CD8-positive, alpha-beta memory T cell (primary cell): ENCODE data around the gene PRKACB. TPM values are rescaled to one million over a fixed set of nuclear protein-coding genes. Genes with fewer than 3 reads are reported as not detected.
A peak's percentile ranks its signal among the peaks of the same experiment; 100 is the strongest.

Experiments used
- CTCF ChIA-PET: fragments of 350-600 bp; sonication (Branson Sonifier 250); formaldehyde crosslinking; loops from one replicate; lab custom pipeline; 2021; ENCODE audit warnings: antibody characterized with exemption; lab: Charles Lee
- POLR2A ChIA-PET: fragments of 350-600 bp; sonication (Branson Sonifier 250); formaldehyde crosslinking; loops from one replicate; lab custom pipeline; 2021; ENCODE audit warnings: antibody characterized with exemption; lab: Charles Lee
- DNase-seq, 5 donors: peaks; one replicate each; pipeline versions ENCODE4 v3.0.0 to v3.0.0-alpha.2; 2020 to 2022; ENCODE audit warnings: mixed read lengths in 1 of 5
- H3K27ac ChIP-seq: one replicate; pipeline ENCODE4 v1.7.0; 2013; ENCODE audit warnings: low read depth, mild to moderate bottlenecking, low read length, moderate library complexity
- H3K27me3 ChIP-seq: 2 replicates; pipeline ENCODE4 v1.7.0; 2013; ENCODE audit warnings: low read length, mild to moderate bottlenecking; ENCODE audit not compliant: insufficient read depth, poor library complexity, severe bottlenecking
- H3K36me3 ChIP-seq: 2 replicates; pipeline ENCODE4 v1.7.0; 2013; ENCODE audit warnings: mild to moderate bottlenecking, low read length, moderate library complexity; ENCODE audit not compliant: insufficient read depth
- H3K4me1 ChIP-seq: 2 replicates; pipeline ENCODE4 v1.7.0; 2013; ENCODE audit warnings: mild to moderate bottlenecking, low read length, moderate library complexity; ENCODE audit not compliant: insufficient read depth
- H3K4me3 ChIP-seq: 2 replicates; pipeline ENCODE4 v1.7.0; 2013; ENCODE audit warnings: mild to moderate bottlenecking, low read length
- H3K9me3 ChIP-seq: 2 replicates; pipeline ENCODE4 v1.7.0; 2013; ENCODE audit warnings: mild to moderate bottlenecking, low read length
- H3K27ac Mint-ChIP-seq, 8 donors: one replicate each; pipeline ENCODE4 v1.8.0; 2020 to 2021; ENCODE audit warnings: mixed read lengths in 8 of 8, mild to moderate bottlenecking in 6 of 8, inconsistent platforms in 3 of 8, moderate library complexity in 3 of 8
- H3K27me3 Mint-ChIP-seq, 2 donors: one replicate each; pipeline ENCODE4 v1.8.0; 2020 to 2021; ENCODE audit warnings: mixed read lengths in 2 of 2, mild to moderate bottlenecking in 1 of 2, moderate library complexity in 1 of 2
- H3K36me3 Mint-ChIP-seq, 3 donors: one replicate each; pipeline ENCODE4 v1.8.0; 2020 to 2021; ENCODE audit warnings: mixed read lengths in 3 of 3, inconsistent platforms in 1 of 3, mild to moderate bottlenecking in 1 of 3
- H3K4me1 Mint-ChIP-seq, 3 donors: one replicate each; pipeline ENCODE4 v1.8.0; 2020 to 2021; ENCODE audit warnings: mixed read lengths in 3 of 3, inconsistent platforms in 1 of 3, mild to moderate bottlenecking in 1 of 3
- H3K4me3 Mint-ChIP-seq, 7 donors: one replicate each; pipeline ENCODE4 v1.8.0; 2020 to 2021; ENCODE audit warnings: mixed read lengths in 7 of 7, mild to moderate bottlenecking in 6 of 7, moderate library complexity in 4 of 7, inconsistent platforms in 2 of 7
- H3K9me3 Mint-ChIP-seq, 5 donors: one replicate each; pipeline ENCODE4 v1.8.0; 2020 to 2022; ENCODE audit warnings: mixed read lengths in 5 of 5, mild to moderate bottlenecking in 3 of 5, moderate library complexity in 2 of 5, inconsistent platforms in 1 of 5
- polyA plus RNA-seq: library from polyadenylated mRNA; unstranded; fragments of 300-500 nt; fragmentation: Illumina TruSeq; gene quantifications from one replicate; pipeline ENCODE4 v1.2.3, GENCODE V29; 2021
- total RNA-seq, 2 experiments: library from RNA; stranded (reverse); gene quantifications; one replicate each; pipeline ENCODE4 v1.2.3, GENCODE V29; 2021

The PRKACB gene
- total and polyA plus RNA-seq, 3 experiments from 2014 or later: 47.7 to 97.5 (median 54.6) TPM

DNA sequence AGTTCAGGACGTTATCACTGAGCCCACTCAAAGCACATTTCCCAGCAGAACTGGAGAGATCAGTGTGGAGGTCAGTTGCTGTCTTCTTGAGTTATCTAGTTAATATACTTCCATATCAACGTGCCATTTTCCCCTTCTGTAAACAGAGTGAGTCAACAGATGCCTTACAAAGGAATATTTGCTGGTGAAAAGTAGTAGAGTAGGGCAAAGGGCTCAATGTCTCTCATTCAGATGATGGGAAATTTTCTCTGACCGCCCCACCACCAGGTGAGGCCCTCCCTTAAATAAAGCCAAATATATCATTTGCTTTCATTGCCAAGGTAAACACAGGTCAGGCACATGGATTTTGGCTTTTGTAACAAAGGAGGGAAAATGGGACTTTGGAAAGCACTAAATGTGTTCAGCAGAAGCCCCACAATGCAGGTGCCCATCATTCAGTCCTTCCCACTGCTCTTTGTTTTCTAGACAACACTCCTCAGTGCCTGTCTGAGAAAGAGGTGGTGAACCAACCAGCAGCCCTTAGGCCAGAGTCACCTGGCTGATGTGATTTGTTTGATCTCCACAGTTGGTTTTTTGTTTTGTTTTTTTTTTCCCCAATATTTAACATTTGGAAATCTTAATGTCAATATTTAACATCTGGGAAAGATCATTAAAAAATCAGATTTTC is 116.9 kb downstream of the PRKACB start:
- Histone ChIP-seq H3K4me3 (no peak overlapping the region), H3K36me3 (no peaks in the 10 kb centered on the region), H3K27me3 (no peaks in the 10 kb centered on the region), H3K9me3 (no peaks in the 10 kb centered on the region), H3K27ac (no peak overlapping the region), H3K4me1 (no peaks in the 10 kb centered on the region)
- peaks cover 0 to 3% (median 0%) of the 10 kb centered on the region in 3 donors for H3K36me3 Mint-ChIP-seq
- H3K9me3 Mint-ChIP-seq: no peaks in the 10 kb centered on the region
- POLR2A ChIA-PET: no interaction called here
- no peaks in the 10 kb centered on the region for H3K27me3 Mint-ChIP-seq
- H3K4me1 Mint-ChIP-seq: no peaks in the 10 kb centered on the region
- DNase-seq: no peak
- no peak overlapping the region for H3K27ac Mint-ChIP-seq
- CTCF ChIA-PET: no interaction called here
- no peak overlapping the region for H3K4me3 Mint-ChIP-seq

DNA sequence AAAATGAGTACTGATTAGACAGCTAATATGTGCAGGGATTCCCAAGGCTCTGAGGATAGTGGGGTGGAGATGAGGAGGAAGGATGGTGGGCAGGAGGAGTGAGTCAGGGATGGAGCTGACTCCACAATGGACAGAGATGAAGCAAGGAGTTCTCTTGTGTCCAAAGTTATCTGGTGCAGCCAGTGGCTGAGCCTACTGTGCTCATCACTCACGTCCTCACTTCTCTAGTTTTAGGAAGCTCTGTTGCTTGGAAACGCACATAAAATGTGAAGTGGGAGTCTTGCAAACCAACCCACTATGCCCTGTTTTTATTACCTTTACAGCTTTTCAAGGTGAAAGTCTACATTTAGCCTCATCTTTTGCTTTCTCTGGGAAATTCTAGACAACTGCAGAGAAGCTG is 120.9 kb downstream of the PRKACB start:
- H3K36me3 Mint-ChIP-seq: no peaks in the 10 kb centered on the region
- peak overlapping the region in 1 of 8 donors; percentile 68 for H3K27ac Mint-ChIP-seq
- H3K4me1 Mint-ChIP-seq: no peaks in the 10 kb centered on the region
- Histone ChIP-seq H3K9me3 (no peaks in the 10 kb centered on the region), H3K27ac (no peak overlapping the region), H3K36me3 (no peaks in the 10 kb centered on the region), H3K4me1 (no peaks in the 10 kb centered on the region), H3K4me3 (no peak overlapping the region), H3K27me3 (peaks cover 3% of the 10 kb centered on the region)
- DNase-seq: no peak
- ChIA-PET CTCF (interaction anchor here (0.6 kb wide), 1 partner anchor 36 kb away, joined by 3 read pairs; no protein-coding TSS in a partner anchor), POLR2A (interaction anchor here (0.7 kb wide), 1 partner anchor 82 kb away, joined by 4 read pairs; no protein-coding TSS in a partner anchor)
- no peaks in the 10 kb centered on the region for H3K27me3 Mint-ChIP-seq
- H3K9me3 Mint-ChIP-seq: no peaks in the 10 kb centered on the region
- H3K4me3 Mint-ChIP-seq: no peak overlapping the region

DNA sequence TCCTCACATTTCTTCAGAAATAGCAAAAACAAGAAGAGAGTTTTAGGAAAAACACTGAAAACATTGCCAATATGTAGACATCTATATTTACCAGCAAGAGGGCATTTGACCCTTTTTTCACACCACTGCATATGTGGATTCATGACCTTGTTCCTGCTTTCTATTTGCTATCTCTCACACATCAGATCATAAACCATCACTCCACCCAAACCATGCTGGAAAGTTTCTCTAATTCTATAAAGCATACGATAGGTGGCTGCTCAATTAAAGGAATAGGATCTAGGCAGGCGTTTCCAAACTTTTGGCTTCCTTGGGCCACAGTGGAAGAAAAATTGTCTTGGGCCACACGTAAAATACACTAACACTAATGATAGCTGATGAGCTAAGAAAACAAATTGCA is 121.8 kb downstream of the PRKACB start:
- no peak overlapping the region for H3K4me3 Mint-ChIP-seq
- H3K9me3 Mint-ChIP-seq: no peaks in the 10 kb centered on the region
- Histone ChIP-seq H3K9me3 (no peaks in the 10 kb centered on the region), H3K4me3 (no peak overlapping the region), H3K27ac (no peak overlapping the region), H3K27me3 (peaks cover 3% of the 10 kb centered on the region), H3K4me1 (no peaks in the 10 kb centered on the region), H3K36me3 (no peaks in the 10 kb centered on the region)
- no peak for DNase-seq
- ChIA-PET CTCF (interaction anchor here (0.7 kb wide), 1 partner anchor 11 kb away, joined by 3 read pairs; no protein-coding TSS in a partner anchor), POLR2A (no interaction called here)
- H3K27me3 Mint-ChIP-seq: no peaks in the 10 kb centered on the region
- no peaks in the 10 kb centered on the region for H3K36me3 Mint-ChIP-seq
- no peak overlapping the region for H3K27ac Mint-ChIP-seq
- H3K4me1 Mint-ChIP-seq: peaks cover 0 to 1% (median under 1%) of the 10 kb centered on the region in 3 donors

DNA sequence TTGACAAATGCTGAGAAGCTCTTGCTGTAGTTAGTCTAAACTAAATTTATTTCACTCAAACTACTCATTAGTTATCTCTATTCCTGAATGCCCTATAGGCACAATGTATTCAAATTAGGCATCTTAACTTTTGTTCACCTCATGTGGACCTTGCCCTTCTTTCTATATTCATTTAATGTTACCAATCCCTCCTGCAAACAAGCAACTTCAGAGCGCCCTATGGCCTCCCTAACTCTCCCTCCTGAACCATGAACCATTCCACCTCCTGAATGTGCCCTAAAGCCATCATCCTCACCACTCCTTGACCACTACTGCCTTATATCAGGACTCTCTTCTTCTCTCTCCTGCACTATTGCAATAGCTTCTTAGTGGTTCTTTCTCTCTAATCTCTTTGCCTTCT is 122.7 kb downstream of the PRKACB start:
- H3K27me3 Mint-ChIP-seq: no peaks in the 10 kb centered on the region
- Histone ChIP-seq H3K27me3 (peaks cover 3% of the 10 kb centered on the region), H3K27ac (no peak overlapping the region), H3K9me3 (no peaks in the 10 kb centered on the region), H3K4me1 (no peaks in the 10 kb centered on the region), H3K36me3 (no peaks in the 10 kb centered on the region), H3K4me3 (no peak overlapping the region)
- ChIA-PET CTCF (interaction anchor here (0.7 kb wide), 1 partner anchor 11 kb away, joined by 3 read pairs; no protein-coding TSS in a partner anchor), POLR2A (no interaction called here)
- no peaks in the 10 kb centered on the region for H3K9me3 Mint-ChIP-seq
- H3K4me3 Mint-ChIP-seq: no peak overlapping the region
- peak overlapping the region in 1 of 8 donors; percentile 72 for H3K27ac Mint-ChIP-seq
- peaks cover 7 to 10% (median 9%) of the 10 kb centered on the region in 3 donors for H3K4me1 Mint-ChIP-seq
- DNase-seq: no peak
- no peaks in the 10 kb centered on the region for H3K36me3 Mint-ChIP-seq

DNA sequence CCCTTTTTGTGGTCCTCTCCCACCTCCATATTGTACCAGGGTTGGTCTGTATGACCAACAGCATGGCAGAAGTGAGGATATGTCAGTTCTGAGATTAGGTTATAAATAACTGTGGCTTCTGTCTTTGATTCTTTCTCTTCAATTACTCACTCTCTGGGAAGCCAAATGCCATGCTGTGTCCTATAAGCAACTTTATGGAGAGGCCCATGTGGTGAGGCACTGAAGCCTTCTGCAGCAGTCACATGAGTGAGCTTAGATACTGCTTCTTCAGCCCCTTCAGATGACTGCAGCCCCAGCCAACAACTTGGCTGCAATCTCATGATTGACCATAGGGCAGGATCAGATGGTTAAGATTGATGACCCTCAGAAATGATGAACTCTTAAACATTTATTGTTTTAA is 123.4 kb downstream of the PRKACB start:
- Histone ChIP-seq H3K4me3 (no peak overlapping the region), H3K9me3 (no peaks in the 10 kb centered on the region), H3K27ac (no peak overlapping the region), H3K36me3 (no peaks in the 10 kb centered on the region), H3K27me3 (peaks cover 3% of the 10 kb centered on the region), H3K4me1 (no peaks in the 10 kb centered on the region)
- Mint-ChIP-seq H3K36me3 (no peaks in the 10 kb centered on the region), H3K9me3 (no peaks in the 10 kb centered on the region), H3K4me1 (peaks cover 7 to 13% (median 10%) of the 10 kb centered on the region in 3 donors), H3K27ac (no peak overlapping the region), H3K4me3 (no peak overlapping the region), H3K27me3 (no peaks in the 10 kb centered on the region)
- CTCF ChIA-PET: no interaction called here
- no peak for DNase-seq
- POLR2A ChIA-PET: no interaction called here

DNA sequence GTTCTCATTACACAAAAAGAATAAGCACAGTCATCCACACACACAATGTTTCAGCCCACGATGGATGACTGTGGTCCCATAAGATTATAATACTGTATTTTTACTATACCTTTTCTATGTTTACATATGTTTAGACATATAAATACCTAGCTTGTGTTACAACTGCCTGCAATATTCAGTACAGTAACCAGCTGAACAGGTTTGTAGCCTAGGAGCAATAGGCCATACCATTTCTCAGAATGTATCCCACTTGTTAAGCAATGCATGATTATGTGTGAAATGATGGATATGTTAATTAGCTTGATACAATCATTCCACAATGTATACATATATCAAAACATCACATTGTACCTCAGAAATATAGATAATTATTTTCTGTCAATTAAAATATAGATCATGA is 124.3 kb downstream of the PRKACB start:
- no peak overlapping the region for H3K27ac ChIP-seq
- no peaks in the 10 kb centered on the region for H3K9me3 ChIP-seq
- H3K9me3 Mint-ChIP-seq: no peaks in the 10 kb centered on the region
- H3K4me3 Mint-ChIP-seq: no peak overlapping the region
- ChIA-PET POLR2A (no interaction called here), CTCF (no interaction called here)
- no peak overlapping the region for H3K4me3 ChIP-seq
- no peak for DNase-seq
- H3K4me1 Mint-ChIP-seq: peaks cover 7 to 13% (median 10%) of the 10 kb centered on the region in 3 donors
- H3K27me3 Mint-ChIP-seq: no peaks in the 10 kb centered on the region
- peaks cover 3% of the 10 kb centered on the region for H3K27me3 ChIP-seq
- H3K27ac Mint-ChIP-seq: no peak overlapping the region
- H3K4me1 ChIP-seq: no peaks in the 10 kb centered on the region
- H3K36me3 Mint-ChIP-seq: no peaks in the 10 kb centered on the region
- no peaks in the 10 kb centered on the region for H3K36me3 ChIP-seq

DNA sequence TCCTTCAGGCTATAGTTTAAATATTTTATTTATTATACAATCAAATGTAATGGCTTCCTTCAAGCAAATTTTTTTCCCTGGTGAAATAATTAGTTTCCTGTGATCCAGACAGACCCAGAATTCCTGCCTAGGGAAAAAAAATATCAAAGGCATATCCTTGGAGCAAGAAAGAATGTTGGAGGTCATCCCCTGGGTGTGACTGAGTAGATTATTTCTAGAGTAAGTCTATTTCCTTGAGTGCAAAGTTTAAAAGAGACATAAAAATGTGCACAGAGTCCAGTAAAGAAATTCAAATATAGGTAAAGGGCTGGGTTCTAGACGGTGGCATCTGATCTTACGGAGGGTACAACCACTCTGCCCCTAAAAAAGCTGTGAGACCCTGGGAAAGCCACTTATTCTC is 125.2 kb downstream of the PRKACB start:
- Histone ChIP-seq H3K36me3 (no peaks in the 10 kb centered on the region), H3K9me3 (no peaks in the 10 kb centered on the region), H3K27me3 (peaks cover 3% of the 10 kb centered on the region), H3K4me1 (no peaks in the 10 kb centered on the region), H3K4me3 (no peak overlapping the region), H3K27ac (no peak overlapping the region)
- peaks cover 7 to 13% (median 10%) of the 10 kb centered on the region in 3 donors for H3K4me1 Mint-ChIP-seq
- no peaks in the 10 kb centered on the region for H3K9me3 Mint-ChIP-seq
- no peak overlapping the region for H3K27ac Mint-ChIP-seq
- POLR2A ChIA-PET: no interaction called here
- H3K36me3 Mint-ChIP-seq: peaks cover 0 to 4% (median 0%) of the 10 kb centered on the region in 3 donors
- no peak overlapping the region for H3K4me3 Mint-ChIP-seq
- CTCF ChIA-PET: no interaction called here
- H3K27me3 Mint-ChIP-seq: no peaks in the 10 kb centered on the region
- DNase-seq: no peak

DNA sequence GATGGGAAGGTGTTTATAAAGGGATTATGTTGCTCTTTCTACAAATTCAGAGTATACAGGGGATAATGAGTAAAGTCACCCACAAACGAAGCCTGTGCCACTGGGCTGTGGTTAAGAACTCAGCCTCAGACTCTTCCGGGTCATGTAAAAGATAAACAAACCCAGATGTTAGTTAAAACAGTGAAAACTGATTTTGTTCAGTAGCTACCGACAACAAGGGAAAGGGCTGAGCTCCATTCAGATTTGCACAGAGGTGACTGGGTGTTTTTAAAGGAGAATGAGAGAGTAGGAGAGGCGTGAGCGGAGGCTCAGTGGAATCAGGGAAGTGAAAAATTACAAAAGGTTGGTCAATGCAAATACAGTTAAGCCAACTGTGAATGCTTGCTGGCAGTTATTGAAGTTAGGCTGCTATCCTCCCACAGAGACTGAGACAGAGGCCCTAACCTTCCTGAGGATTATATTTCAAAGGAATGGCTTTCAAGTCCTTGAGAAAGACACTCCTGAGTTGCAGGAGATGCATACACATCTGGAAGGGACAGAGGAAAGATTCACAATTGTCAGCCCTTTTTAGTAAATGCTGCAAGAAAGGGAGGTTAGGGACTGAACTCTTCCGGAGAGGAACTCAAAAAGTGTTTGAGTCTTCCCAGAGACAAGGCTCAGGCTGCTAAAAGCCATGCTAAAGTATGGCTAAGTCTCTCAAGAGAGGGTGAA is 127.5 kb downstream of the PRKACB start:
- Mint-ChIP-seq H3K27me3 (peaks cover 0 to under 1% of the 10 kb centered on the region in 2 donors), H3K36me3 (peaks cover 0 to 4% (median 0%) of the 10 kb centered on the region in 3 donors), H3K4me3 (peak overlapping the region in 5 of 7 donors; percentile 13 to 63 (median 27)), H3K9me3 (no peaks in the 10 kb centered on the region), H3K27ac (peak overlapping the region in 7 of 8 donors; percentile 35 to 88 (median 71)), H3K4me1 (peaks cover 7 to 13% (median 10%) of the 10 kb centered on the region in 3 donors)
- ChIA-PET CTCF (no interaction called here), POLR2A (no interaction called here)
- DNase-seq: peak in 1 of 5 donors; percentile 7
- Histone ChIP-seq H3K36me3 (no peaks in the 10 kb centered on the region), H3K4me1 (no peaks in the 10 kb centered on the region), H3K9me3 (no peaks in the 10 kb centered on the region), H3K27me3 (peaks cover 3% of the 10 kb centered on the region), H3K27ac (no peak overlapping the region), H3K4me3 (no peak overlapping the region)
